HepG2 (cell line): ENCODE measurements around the gene NDE1. TPM values are rescaled to one million over a fixed set of nuclear protein-coding genes. Genes with fewer than 3 reads are reported as not detected.

Source experiments
- ATAC-seq: fragments of 200-7000 bp; cut with Tn5 transposase; 3 replicates; pipeline ENCODE4 v1.9.1; 2020; ENCODE audit warnings: mild to moderate bottlenecking, moderate library complexity
- BruUV-seq: library from RNA; stranded (reverse); fragments of 400-500 nt; replicated peaks from 2 replicates; lab custom pipeline; 2021; lab: Mats Ljungman, UMichigan
- CTCF ChIA-PET: fragments of 300-600 bp; formaldehyde crosslinking; extraction: SDS; loops from one replicate; lab custom pipeline; 2021; ENCODE audit warnings: low total read pairs, inconsistent platforms, low intra/inter-chr PET ratio; lab: Yijun Ruan, JAX
- POLR2A ChIA-PET: fragments of 350-600 bp; sonication (Branson Sonifier 250); formaldehyde crosslinking; loops from one replicate; lab custom pipeline; 2020; ENCODE audit warnings: antibody characterized with exemption, inconsistent platforms; lab: Yijun Ruan, JAX
- DNase-seq: peaks from one replicate; pipeline ENCODE4 v3.0.0-alpha.2; 2015; ENCODE audit warnings: low spot score
- FAIRE-seq: peaks from 3 replicates; lab custom pipeline; 2011; peaks lifted over from hg19 to GRCh38; lab: Jason Lieb, UNC
- H2AFZ ChIP-seq: one replicate; pipeline ENCODE4 v1.6.1; 2011; ENCODE audit warnings: low read length, inconsistent platforms
- H3K27ac ChIP-seq: fragments of 300-600 bp; 3 replicates; pipeline ENCODE4 v1.8.0; 2011; ENCODE audit warnings: mixed run types, mild to moderate bottlenecking, mixed read lengths, low read length, inconsistent platforms; ENCODE audit not compliant: insufficient read depth; ENCODE audit errors: extremely low read length
- H3K27me3 ChIP-seq, 2 experiments: fragments of 200-600 bp in 1 of 2; 2 replicates in 1 of 2; 3 replicates in 1 of 2; pipeline versions ENCODE4 v1.6.0 to v1.8.0; 2011; ENCODE audit warnings: low read length in 2 of 2, mild to moderate bottlenecking in 2 of 2, moderate library complexity in 2 of 2, inconsistent platforms in 1 of 2; ENCODE audit not compliant: insufficient read depth in 2 of 2, control insufficient read depth in 1 of 2
- H3K36me3 ChIP-seq, 2 experiments: fragments of 200-600 bp in 1 of 2; replicated peaks in 1 of 2; 2 replicates in 1 of 2; 3 replicates in 1 of 2; pipeline versions ENCODE4 v1.5.1 to v1.8.0; 2011; ENCODE audit warnings: low read length in 2 of 2, inconsistent platforms in 1 of 2; ENCODE audit not compliant: insufficient read depth in 2 of 2, control insufficient read depth in 1 of 2
- H3K4me1 ChIP-seq: 2 replicates; pipeline ENCODE4 v1.5.1; 2012; ENCODE audit warnings: low read length, inconsistent platforms; ENCODE audit not compliant: insufficient read depth
- H3K4me2 ChIP-seq: 2 replicates; pipeline ENCODE4 v1.6.0; 2011; ENCODE audit warnings: low read depth, low read length, inconsistent platforms
- H3K4me3 ChIP-seq, 3 experiments: fragments of 200-600 bp in 1 of 3; sonication (generic), shearing (Covaris generic) in 1 of 3; replicated peaks in 1 of 3; 2 replicates each; pipeline ENCODE4 v1.5.1; 2011 to 2016; ENCODE audit warnings: low read length in 3 of 3, inconsistent platforms in 2 of 3, low read depth in 2 of 3, mild to moderate bottlenecking in 2 of 3, control low read depth in 1 of 3, mixed read lengths in 1 of 3; ENCODE audit not compliant: insufficient read depth in 1 of 3
- H3K79me2 ChIP-seq: one replicate; pipeline ENCODE4 v1.6.1; 2011; ENCODE audit warnings: low read length, inconsistent platforms; ENCODE audit not compliant: insufficient read depth
- H3K9ac ChIP-seq: 2 replicates; pipeline ENCODE4 v1.6.0; 2011; ENCODE audit warnings: mild to moderate bottlenecking, low read depth, low read length, inconsistent platforms; ENCODE audit not compliant: insufficient read depth
- H3K9me3 ChIP-seq: 2 replicates; pipeline ENCODE4 v1.5.1; 2012; ENCODE audit warnings: mild to moderate bottlenecking, low read length
- H4K20me1 ChIP-seq: 2 replicates; pipeline ENCODE4 v1.6.0; 2011; ENCODE audit warnings: inconsistent platforms, mild to moderate bottlenecking, low read length, moderate library complexity; ENCODE audit not compliant: insufficient read depth
- HDAC6 ChIP-seq: fragments of 200-600 bp; sonication (generic); IDR thresholded peaks from 2 replicates; pipeline ENCODE4 v1.7.0; 2017; ENCODE audit warnings: mild to moderate bottlenecking, antibody characterized with exemption, low read length, low read depth
- HOXD1 ChIP-seq: sonication (generic); formaldehyde crosslinking; IDR thresholded peaks from 2 replicates; pipeline ENCODE4 v1.5.0; 2020; ENCODE audit warnings: missing genetic modification reagents
- MEIS2 ChIP-seq: sonication (generic); formaldehyde crosslinking; IDR thresholded peaks from 2 replicates; pipeline ENCODE4 v1.9.0; 2021; ENCODE audit warnings: mild to moderate bottlenecking, missing genetic modification reagents
- MXI1 ChIP-seq: IDR thresholded peaks from 3 replicates; pipeline ENCODE4 v1.6.1; 2012; ENCODE audit warnings: low read depth, low read length, inconsistent platforms, borderline replicate concordance
- NFE2 ChIP-seq: sonication (generic); formaldehyde crosslinking; IDR thresholded peaks from 2 replicates; pipeline ENCODE4 v1.4.0; 2020; ENCODE audit warnings: missing genetic modification reagents
- ZNF260 ChIP-seq: sonication (generic); formaldehyde crosslinking; IDR thresholded peaks from 2 replicates; pipeline ENCODE4 v1.4.0; 2020; ENCODE audit warnings: missing genetic modification reagents, low read depth, mild to moderate bottlenecking, borderline replicate concordance
- ZNF282 ChIP-seq: fragments of 450-650 bp; IDR thresholded peaks from 2 replicates; pipeline ENCODE4 v1.6.1; 2018; ENCODE audit not compliant: partially characterized antibody
- ZNF546 ChIP-seq: sonication (generic); formaldehyde crosslinking; conservative IDR thresholded peaks from 2 replicates; pipeline ENCODE4 v1.8.1; 2023; ENCODE audit warnings: mild to moderate bottlenecking, missing genetic modification reagents
- ZNF737 ChIP-seq: sonication (generic); formaldehyde crosslinking; IDR thresholded peaks from 2 replicates; pipeline ENCODE4 v1.5.0; 2020; ENCODE audit warnings: missing genetic modification reagents, mild to moderate bottlenecking, borderline replicate concordance
- ZNF850 ChIP-seq: sonication (generic); formaldehyde crosslinking; conservative IDR thresholded peaks from 2 replicates; pipeline ENCODE4 v1.9.0; 2021; ENCODE audit warnings: mild to moderate bottlenecking, missing genetic modification reagents
- ZSCAN9 ChIP-seq: IDR thresholded peaks from 2 replicates; pipeline ENCODE4 v1.6.1; 2016; ENCODE audit warnings: borderline replicate concordance
- WGBS: methylation state at CpG from one replicate; pipeline ENCODE4 v1.1.6; 2017; ENCODE audit warnings: low lambda C conversion rate; 5-methylcytosine and 5-hydroxymethylcytosine counted together
- in situ Hi-C: cut with HindIII; loops from 2 replicates; pipeline ENCODE4 v1.10.0; 2017; ENCODE audit warnings: low pct_unique_long_range_greater_than_20kb; ENCODE audit not compliant: extremely low pct_ligation_motif_present
- intact Hi-C: fragments of 100-400 bp; cut with micrococcal nuclease; formaldehyde crosslinking; loops from one replicate; pipeline ENCODE4 v1.10.0; 2022; ENCODE audit not compliant: unreplicated experiment
- polyA plus RNA-seq, 8 experiments: library from polyadenylated mRNA; depleted of rRNA in 3 of 8; stranded (reverse) in 7 of 8; unstranded in 1 of 8; fragments of >200 nt; fragmentation: Illumina TruSeq in 4 of 8; extraction: Trizol in 4 of 8; gene quantifications; 2 replicates each; pipeline versions ENCODE4 v1.2.1 to v1.2.3, GENCODE V29; 2011 to 2016; ENCODE audit warnings: low read depth in 4 of 8, missing spikeins in 1 of 8, mixed read lengths in 1 of 8; ENCODE audit not compliant: insufficient read depth in 1 of 8
- total RNA-seq, 5 experiments: library from RNA; depleted of rRNA; stranded (reverse); fragments of >200 nt; fragmentation: Illumina TruSeq; extraction: Trizol; gene quantifications; 2 replicates each; pipeline ENCODE4 v1.2.3, GENCODE V29; 2016; ENCODE audit warnings: low read depth in 1 of 5
- TF ChIP-seq, protein P1 (sequence below): sonication (generic); formaldehyde crosslinking; IDR thresholded peaks from 2 replicates; pipeline ENCODE4 v1.5.0; 2020; ENCODE audit warnings: mild to moderate bottlenecking, missing genetic modification reagents
- TF ChIP-seq, protein P2 (sequence below): sonication (generic); formaldehyde crosslinking; IDR thresholded peaks from 2 replicates; pipeline ENCODE4 v1.5.1; 2020; ENCODE audit warnings: missing genetic modification reagents, mild to moderate bottlenecking, borderline replicate concordance
- TF ChIP-seq, protein P3 (sequence below): sonication (generic); formaldehyde crosslinking; IDR thresholded peaks from 2 replicates; pipeline ENCODE4 v1.5.0; 2020; ENCODE audit warnings: mild to moderate bottlenecking, missing genetic modification reagents, moderate library complexity
- TF ChIP-seq, protein P4 (sequence below): sonication (generic); formaldehyde crosslinking; IDR thresholded peaks from 2 replicates; pipeline ENCODE4 v1.5.1; 2020; ENCODE audit warnings: missing genetic modification reagents, mild to moderate bottlenecking, borderline replicate concordance

The NDE1 gene
- total and polyA plus RNA-seq, 2 of the 13 experiments (the other 11 are each of a cell fraction or from before 2014, with no cell fraction given) = 40.9 to 72.5 TPM

DNA sequence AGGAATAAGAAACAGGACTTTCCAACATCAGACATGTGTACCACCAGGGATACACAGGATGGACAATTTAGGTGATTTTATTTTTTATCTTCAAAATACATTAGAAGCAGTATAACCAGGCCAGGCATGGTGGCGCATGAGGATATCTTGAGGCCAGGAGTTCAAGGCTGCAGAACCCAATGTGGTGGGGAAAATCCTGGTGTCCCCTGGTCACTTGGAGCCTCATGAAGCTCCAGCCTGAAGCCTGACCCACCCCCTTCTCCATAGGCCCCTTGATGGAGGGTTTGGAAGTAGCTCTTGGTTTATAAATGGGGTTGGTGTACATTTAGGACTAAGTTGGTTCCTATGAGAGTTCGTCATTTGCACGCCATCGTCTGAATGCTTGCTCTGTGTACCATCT lies 118.2 kb downstream of the NDE1 start:
- ATAC-seq (no peak), DNase-seq (no peak)
- ChIA-PET POLR2A (no interaction called here), CTCF (interaction anchor here (1.1 kb wide), 1 partner anchor 53 kb away, joined by 3 read pairs; no protein-coding TSS in a partner anchor)
- H3K36me3 ChIP-seq = no peaks in the 10 kb centered on the region
- in situ Hi-C loops (no loop called here), intact Hi-C loops (loop anchor here (5.0 kb wide), 1 partner anchor 419 kb away; no protein-coding TSS in a partner anchor)
- no peak overlapping the region for H3K9ac ChIP-seq
- no peak overlapping the region for H3K4me2 ChIP-seq
- H3K27me3 ChIP-seq = peaks cover 0 to 17% of the 10 kb centered on the region in 2 experiments; a peak in 4 of 5 replicates
- no peaks in the 10 kb centered on the region for H3K79me2 ChIP-seq
- no peak overlapping the region for H2AFZ ChIP-seq
- 38% methylated on average over 4 of the region's 4 CpGs for WGBS
- H3K4me1 ChIP-seq = no peaks in the 10 kb centered on the region
- H3K27ac ChIP-seq = no peak overlapping the region
- TF ChIP-seq, protein P1, sequence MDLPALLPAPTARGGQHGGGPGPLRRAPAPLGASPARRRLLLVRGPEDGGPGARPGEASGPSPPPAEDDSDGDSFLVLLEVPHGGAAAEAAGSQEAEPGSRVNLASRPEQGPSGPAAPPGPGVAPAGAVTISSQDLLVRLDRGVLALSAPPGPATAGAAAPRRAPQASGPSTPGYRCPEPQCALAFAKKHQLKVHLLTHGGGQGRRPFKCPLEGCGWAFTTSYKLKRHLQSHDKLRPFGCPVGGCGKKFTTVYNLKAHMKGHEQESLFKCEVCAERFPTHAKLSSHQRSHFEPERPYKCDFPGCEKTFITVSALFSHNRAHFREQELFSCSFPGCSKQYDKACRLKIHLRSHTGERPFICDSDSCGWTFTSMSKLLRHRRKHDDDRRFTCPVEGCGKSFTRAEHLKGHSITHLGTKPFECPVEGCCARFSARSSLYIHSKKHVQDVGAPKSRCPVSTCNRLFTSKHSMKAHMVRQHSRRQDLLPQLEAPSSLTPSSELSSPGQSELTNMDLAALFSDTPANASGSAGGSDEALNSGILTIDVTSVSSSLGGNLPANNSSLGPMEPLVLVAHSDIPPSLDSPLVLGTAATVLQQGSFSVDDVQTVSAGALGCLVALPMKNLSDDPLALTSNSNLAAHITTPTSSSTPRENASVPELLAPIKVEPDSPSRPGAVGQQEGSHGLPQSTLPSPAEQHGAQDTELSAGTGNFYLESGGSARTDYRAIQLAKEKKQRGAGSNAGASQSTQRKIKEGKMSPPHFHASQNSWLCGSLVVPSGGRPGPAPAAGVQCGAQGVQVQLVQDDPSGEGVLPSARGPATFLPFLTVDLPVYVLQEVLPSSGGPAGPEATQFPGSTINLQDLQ (CRISPR knock-in tag) = no peak
- no peak for TF ChIP-seq HOXD1 (CRISPR knock-in tag)
- no peak for TF ChIP-seq ZNF260 (CRISPR knock-in tag)
- TF ChIP-seq NFE2 (CRISPR knock-in tag) = no peak
- TF ChIP-seq, protein P2, sequence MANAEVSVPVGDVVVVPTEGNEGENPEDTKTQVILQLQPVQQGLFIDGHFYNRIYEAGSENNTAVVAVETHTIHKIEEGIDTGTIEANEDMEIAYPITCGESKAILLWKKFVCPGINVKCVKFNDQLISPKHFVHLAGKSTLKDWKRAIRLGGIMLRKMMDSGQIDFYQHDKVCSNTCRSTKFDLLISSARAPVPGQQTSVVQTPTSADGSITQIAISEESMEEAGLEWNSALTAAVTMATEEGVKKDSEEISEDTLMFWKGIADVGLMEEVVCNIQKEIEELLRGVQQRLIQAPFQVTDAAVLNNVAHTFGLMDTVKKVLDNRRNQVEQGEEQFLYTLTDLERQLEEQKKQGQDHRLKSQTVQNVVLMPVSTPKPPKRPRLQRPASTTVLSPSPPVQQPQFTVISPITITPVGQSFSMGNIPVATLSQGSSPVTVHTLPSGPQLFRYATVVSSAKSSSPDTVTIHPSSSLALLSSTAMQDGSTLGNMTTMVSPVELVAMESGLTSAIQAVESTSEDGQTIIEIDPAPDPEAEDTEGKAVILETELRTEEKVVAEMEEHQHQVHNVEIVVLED (CRISPR knock-in tag) = no peak
- TF ChIP-seq HDAC6 = no peak
- TF ChIP-seq ZNF737 (CRISPR knock-in tag) = no peak
- no peak for TF ChIP-seq MXI1
- no peak for TF ChIP-seq ZSCAN9 (CRISPR knock-in tag)
- TF ChIP-seq ZNF850 = no peak
- no peak for TF ChIP-seq ZNF546 (CRISPR knock-in tag)
- TF ChIP-seq MEIS2 = no peak
- TF ChIP-seq, protein P3, sequence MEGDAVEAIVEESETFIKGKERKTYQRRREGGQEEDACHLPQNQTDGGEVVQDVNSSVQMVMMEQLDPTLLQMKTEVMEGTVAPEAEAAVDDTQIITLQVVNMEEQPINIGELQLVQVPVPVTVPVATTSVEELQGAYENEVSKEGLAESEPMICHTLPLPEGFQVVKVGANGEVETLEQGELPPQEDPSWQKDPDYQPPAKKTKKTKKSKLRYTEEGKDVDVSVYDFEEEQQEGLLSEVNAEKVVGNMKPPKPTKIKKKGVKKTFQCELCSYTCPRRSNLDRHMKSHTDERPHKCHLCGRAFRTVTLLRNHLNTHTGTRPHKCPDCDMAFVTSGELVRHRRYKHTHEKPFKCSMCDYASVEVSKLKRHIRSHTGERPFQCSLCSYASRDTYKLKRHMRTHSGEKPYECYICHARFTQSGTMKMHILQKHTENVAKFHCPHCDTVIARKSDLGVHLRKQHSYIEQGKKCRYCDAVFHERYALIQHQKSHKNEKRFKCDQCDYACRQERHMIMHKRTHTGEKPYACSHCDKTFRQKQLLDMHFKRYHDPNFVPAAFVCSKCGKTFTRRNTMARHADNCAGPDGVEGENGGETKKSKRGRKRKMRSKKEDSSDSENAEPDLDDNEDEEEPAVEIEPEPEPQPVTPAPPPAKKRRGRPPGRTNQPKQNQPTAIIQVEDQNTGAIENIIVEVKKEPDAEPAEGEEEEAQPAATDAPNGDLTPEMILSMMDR (CRISPR knock-in tag) = no peak
- no peak for TF ChIP-seq ZNF282
- TF ChIP-seq, protein P4, sequence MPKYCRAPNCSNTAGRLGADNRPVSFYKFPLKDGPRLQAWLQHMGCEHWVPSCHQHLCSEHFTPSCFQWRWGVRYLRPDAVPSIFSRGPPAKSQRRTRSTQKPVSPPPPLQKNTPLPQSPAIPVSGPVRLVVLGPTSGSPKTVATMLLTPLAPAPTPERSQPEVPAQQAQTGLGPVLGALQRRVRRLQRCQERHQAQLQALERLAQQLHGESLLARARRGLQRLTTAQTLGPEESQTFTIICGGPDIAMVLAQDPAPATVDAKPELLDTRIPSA (CRISPR knock-in tag) = no peak
- TF ChIP-seq, all 625 proteins: peak for 0
- no TSS peak for BruUV-seq
- H3K9me3 ChIP-seq = no peaks in the 10 kb centered on the region
- H4K20me1 ChIP-seq = no peaks in the 10 kb centered on the region
- FAIRE-seq = no peak
- no peak overlapping the region for H3K4me3 ChIP-seq
